H54 (cell line): ENCODE results near the gene CMIP.

Experiments
- DNase-seq: peaks from one replicate; pipeline ENCODE4 v3.0.0; 2011; ENCODE audit warnings: low spot score, mixed read lengths; ENCODE audit not compliant: insufficient read length
- FAIRE-seq: peaks from 3 replicates; lab custom pipeline; 2011; peaks lifted over from hg19 to GRCh38; lab: Jason Lieb, UNC
- POLR2A ChIP-seq: IDR thresholded peaks from 2 replicates; pipeline ENCODE4 v1.6.1; 2011; ENCODE audit warnings: low read depth, mild to moderate bottlenecking, low read length

Gene CMIP

DNA sequence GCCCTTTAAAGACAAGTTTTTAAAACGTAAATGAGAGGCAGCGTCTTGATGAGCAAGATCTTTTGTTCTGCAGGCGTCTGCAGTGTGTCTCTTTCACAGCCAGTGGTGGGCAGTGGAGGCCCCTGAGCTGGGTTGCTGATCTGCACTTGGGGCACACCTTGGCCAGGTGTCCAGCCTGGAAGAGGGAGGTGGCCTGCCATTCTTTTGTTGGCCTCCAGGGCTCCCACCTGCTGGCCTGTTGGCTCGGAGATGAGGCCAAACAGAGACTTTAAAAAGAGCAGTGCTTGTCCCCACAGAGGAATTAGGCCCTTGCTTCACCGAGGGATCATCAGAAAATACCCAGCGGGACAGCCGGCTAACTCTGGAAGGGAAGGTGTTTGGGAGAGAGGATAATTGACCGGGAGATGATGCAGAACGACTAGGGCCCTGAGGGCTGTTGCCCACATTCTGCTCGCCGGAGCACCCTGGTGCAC is 188.6 kb downstream of the CMIP start:
- FAIRE-seq: no peak
- no peak for TF ChIP-seq POLR2A
- DNase-seq: no peak

DNA sequence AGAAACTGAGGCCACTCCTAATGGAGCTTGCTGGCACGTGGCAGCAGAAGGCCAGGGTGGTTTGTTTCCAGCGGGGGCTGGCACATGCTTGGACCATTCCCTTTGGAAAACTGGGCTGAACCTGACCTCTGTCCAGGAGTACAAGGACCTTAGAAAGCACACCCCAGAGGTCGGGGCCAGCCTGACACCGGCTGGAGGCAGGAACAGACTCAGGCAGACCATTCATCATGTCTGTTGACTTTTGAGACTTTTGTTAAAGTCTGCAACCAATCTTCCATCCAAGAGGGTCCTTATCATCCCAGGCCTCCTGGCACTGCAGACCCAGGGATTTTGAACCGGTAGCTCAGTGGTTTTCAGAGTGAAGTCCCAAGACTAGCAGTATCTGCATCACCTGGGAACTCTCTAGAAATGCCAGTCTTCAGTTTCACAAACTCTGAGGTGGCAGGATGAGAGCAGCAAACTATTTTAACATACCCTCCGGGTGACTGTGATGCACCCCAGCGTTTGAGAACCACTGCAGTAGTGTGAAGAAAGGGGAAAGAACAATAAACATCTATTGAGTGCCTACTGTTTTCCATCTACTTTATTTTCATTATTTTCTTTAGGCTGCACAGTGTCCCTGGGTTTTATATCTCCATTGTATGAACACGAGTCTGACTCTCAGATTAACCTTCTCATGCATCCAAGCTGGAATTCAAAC is 189.2 kb downstream of the CMIP start:
- TF ChIP-seq POLR2A: no peak
- DNase-seq: no peak
- no peak for FAIRE-seq

DNA sequence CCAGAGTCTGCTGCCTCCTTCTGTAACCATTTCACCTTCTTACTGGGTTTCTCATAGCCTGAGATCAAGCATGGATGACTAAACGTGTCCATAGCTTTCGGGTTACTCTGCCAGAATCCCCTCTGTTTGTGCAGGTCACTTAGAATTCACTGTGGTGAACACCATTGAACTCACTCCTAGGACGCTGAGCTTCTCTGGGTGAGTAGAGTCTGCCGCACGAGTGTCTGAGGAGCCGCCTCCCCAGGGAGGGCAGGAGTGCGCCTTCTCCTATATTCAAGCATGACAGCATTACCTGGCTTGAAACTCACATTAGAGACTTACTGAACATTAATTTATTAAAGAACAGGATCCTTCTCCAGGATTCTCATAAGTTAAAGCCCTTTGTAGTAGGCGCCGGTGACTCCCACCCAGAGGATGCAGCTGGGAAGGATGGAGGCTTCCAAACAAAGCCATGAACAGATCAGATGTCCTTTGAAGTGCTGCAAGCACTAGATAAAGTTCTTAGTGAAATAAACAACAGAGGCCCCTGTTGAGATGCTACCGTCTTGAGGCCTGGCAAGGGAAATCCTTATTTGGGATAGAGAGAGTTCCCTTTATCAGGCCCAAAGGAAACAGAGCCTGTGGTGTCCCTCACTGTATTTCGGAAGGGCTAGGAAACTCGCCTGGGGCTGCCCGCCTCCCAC is 189.9 kb downstream of the CMIP start:
- DNase-seq (no peak), FAIRE-seq (no peak)
- TF ChIP-seq POLR2A: no peak

DNA sequence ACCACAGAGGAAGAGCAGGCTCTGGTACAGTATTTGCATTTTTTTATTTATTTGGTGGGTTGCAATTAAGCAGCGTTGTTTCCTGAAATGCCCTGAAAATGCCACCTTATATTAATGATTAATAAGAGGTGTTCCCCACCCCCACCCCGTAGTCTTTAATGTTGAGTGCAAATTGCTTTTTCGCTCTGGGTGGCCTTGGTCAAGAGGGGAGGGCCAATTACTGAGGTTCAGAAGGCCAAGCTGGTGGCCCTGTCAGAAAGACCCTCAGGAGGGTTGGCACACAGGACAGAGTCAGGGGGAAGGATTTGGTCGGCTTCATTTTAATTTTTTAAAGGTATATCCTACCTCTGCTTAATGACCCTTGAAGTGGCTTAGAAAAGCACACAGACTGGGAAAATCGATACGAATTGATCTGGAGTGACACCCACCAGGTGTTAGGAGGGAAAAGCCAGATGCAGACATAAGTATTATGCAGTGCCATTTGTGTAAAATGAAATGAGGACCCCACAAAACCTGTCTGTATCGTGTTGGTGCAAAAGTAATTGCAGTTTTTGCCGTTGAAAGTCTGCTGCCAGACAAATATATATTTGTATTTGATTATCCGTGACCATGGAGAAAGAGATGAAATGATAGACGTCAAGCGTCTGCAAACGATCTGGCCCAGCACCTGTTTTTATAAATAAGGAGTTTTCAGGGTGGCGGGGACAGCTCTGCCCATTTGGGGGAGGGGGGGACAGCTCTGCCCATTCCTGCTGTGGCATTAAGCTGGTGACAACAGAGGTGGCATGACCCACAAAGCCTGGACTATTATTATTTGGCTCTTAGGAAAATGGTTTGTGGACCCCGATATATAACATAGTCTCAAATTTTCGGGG is 190.7 kb downstream of the CMIP start:
- FAIRE-seq: no peak
- no peak for TF ChIP-seq POLR2A
- DNase-seq: no peak

DNA sequence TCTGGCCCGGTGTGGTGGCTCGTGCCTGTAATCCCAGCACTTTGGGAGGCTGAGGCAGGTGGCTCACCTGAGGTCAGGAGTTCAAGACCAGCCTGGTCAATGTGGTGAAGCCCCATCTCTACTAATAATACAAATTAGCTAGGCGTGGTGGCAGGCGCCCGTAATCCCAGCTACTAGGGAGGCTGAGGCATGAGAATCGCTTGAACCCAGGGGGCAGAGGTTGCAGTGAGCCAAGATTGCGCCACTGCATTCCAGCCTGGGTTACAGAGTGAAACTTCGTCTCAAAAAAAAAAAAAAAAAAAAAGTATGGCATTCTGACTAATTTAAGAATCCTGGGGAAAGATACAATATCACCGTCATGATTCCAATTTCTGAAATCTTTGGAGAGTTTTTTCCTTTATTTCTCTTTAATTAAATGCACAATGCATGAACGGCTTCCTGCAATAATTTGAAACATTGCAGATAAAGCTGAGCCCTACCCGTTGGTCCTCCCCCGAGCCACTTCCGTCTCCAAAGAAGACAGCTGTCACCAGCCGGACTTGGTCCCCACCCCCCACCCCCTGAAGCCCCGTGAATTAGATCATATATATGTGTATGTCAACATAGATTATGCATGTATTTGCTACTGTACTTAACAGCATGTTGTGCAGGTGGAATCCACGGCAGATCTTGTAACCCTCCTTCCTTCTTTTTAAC is 191.8 kb downstream of the CMIP start:
- no peak for FAIRE-seq
- DNase-seq: no peak

DNA sequence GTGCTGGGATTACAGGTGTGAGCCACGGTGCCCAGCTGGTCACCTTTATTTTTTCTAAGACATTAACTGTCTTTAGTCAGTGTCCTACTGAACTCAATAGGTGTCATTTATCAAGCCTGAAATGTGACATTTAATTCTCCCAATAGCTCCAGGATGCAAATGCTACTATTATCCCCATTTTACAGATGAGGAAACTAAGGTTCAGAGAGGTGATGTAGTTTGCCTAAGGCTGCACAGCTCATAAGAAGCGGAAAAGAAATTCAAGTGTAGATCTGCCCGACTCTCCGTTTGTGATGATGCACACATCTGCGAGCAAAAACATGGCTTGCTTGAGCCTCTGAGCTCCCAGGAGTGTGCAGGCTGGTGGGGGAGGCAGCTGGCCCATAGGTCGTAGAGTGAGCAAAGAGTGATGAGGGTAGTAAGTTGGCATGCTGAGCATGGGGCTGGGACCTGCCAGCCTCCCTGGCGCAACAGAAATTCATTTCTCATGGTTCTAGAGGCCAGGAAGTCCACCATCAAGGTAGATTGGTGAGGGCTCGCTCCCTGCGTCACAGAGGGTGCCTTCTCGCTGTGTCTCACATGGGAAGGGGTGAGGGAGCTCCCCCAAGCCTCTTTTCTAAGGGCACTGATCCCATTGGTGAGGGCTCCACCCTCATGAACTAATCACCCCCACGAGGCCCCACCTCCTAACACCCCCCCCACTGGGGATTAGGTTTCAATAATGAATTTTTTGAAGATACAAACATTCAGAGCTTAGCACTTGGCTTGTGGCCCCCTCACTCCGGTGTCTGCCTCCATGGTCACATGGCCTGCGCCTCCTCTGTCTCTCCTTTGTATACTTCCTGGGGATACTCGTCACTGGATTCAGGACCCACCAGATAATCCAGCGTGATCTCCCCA is 193.0 kb downstream of the CMIP start:
- DNase-seq (no peak), FAIRE-seq (no peak)
- no peak for TF ChIP-seq POLR2A

More for the DNA sequence above, 191.8 kb downstream of the CMIP start:
- TF ChIP-seq POLR2A: no peak

DNA sequence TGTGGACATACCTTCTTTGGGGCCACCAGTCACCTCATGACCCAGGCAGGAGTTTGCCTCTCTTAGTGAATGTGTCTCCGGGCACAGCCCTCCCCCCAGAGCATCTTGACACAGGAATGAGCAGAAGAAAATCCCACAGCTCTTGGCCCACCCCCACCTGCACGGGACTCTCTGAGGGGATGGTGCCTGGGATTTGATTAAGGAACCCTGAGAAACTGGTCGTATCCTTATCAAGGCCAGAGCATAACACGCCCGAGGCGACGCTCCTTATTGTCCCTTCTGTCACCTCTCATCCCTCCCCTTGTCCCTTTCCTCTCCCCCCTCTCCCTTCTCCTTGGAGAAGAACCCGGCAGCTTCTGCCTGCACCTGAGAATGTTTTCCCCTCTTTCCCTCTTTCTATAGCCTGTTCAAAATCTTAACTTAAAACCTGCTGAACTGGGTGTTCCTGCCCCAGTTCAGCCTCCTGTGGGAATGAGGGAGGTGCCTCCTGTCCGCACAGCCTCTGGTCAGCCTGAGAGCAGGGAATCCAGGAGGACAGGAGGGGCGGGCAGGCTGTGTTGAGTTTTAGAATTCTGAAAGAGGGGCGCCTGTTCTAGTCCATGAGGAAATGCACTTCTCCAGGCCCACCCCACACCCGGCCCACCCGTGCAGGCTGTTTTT is 193.8 kb downstream of the CMIP start:
- DNase-seq (no peak), FAIRE-seq (no peak)
- no peak for TF ChIP-seq POLR2A

DNA sequence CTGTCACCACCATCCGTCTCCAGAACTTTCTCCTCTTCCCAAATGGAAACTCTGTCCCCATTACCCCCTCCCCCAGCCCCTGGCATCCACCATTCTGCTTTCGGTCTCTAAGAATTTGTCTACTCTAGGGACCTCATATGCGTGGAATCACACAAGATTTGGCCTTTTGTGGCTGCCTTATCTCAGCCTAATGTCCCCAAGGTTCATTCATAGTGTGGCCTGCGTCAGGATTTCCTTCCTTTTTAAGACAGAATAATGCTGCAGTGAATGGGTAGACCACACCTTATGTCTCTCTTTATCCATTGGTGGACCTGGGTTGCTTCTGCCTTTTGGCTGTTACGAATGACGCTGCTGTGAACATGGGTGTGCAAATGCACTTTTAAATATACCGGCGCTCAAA is 194.7 kb downstream of the CMIP start:
- DNase-seq: no peak
- FAIRE-seq: no peak
- no peak for TF ChIP-seq POLR2A

DNA sequence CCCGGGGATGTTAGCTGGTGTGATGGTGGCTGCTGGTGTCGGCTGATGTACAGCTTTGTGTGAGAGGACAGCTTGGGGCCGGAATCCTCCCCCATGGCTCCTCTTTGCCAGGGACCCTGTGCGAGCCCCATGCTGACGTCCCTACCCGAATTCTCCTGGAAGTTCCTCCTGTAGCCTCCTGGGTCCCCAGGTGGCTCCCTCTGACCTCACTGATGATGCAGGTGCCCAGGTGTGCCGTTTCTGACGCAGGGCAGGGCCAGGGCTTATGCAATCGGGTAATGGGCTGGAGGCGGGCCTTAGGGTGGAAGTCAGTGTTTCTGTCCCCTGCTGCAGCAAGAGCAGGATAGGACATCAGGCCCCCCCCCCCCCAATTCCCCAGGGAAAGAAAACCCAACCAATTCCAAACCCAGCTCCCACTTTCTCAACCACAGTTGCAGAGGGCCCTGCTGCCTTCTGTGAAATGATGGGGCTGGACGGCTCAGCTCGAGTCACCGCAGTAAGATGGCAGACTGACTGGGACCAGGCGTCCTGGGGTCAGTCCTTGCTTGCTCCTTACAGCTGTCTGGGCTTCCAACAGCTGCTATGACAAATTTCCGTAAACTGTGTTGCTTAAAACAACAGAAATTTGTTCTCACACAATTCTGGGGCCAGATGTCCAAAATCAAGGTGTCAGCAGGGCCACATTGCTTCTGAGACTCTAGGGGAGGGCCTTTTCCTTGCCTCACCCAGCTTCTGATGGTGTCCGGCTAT is 195.5 kb downstream of the CMIP start:
- DNase-seq: no peak
- TF ChIP-seq POLR2A: no peak
- FAIRE-seq: no peak

DNA sequence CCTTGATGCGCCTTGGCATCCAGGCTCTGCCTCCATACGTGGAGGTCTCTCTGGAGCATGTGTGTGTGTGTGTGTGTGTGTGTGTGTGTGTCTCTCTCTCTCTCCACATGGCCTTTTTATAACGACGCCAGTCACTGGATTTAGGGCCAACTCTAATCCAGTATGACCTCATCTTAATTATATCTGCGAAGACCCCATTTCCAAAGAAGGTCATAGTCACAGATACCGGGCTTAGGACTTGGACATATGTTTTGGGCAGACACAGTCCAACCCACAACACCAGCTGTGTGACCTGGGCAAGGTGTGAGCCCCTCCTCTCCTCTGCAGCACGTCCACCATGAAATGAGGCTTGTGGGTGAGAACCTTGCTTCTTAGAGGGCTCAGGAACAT is 196.1 kb downstream of the CMIP start:
- FAIRE-seq (no peak), DNase-seq (no peak)
- TF ChIP-seq POLR2A: no peak

DNA sequence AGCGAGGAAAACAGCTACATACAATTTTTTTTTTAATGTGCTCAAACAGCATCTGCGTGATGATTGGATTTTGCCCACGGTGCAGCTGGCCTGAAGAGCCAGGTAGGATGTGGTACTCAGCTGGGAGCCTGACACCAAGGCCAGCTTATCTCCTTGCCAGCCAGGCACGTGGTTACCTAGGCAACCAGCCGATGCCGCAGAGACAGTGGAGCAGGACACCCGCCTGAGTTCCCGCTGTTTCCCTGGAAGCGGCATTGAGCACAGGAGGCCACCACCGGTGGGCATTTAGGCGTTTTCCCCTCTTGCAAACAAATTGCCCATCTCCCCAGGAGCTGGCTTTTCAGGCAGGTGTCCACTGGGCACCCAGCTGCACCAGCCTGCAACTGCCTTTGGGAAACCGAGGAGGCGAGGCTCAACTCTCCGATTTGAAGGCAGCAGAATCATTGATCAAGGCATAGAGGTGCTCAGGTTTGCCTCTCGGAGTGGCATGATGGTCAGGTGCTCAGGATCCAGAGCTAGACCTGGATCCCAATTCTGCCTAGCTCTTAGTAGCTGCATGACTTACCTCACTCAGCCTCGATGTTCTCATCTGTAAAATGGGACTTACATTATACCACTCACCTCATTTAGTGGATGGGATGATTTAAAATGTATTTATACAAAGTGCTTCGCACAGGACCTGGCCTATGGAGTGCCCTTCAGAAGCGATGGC is 196.9 kb downstream of the CMIP start:
- TF ChIP-seq POLR2A: no peak
- DNase-seq (no peak), FAIRE-seq (no peak)
